ENCODE results near the gene PLCH1.

PLCH1 gene

GRCh38 chr3:155329513-155330048 is 415.3 kb downstream of the PLCH1 start:
- in situ Hi-C loops (cut with MboI; ENCODE audit: low pct_unique_long_range_greater_than_20kb, low sequenced_read_pairs, unreplicated experiment): loop anchor here (25.0 kb wide), 1 partner anchor 992 kb away; no protein-coding TSS in a partner anchor
- DNase-seq (ENCODE audit: low spot score): no peak
- TF ChIP-seq, protein P1, sequence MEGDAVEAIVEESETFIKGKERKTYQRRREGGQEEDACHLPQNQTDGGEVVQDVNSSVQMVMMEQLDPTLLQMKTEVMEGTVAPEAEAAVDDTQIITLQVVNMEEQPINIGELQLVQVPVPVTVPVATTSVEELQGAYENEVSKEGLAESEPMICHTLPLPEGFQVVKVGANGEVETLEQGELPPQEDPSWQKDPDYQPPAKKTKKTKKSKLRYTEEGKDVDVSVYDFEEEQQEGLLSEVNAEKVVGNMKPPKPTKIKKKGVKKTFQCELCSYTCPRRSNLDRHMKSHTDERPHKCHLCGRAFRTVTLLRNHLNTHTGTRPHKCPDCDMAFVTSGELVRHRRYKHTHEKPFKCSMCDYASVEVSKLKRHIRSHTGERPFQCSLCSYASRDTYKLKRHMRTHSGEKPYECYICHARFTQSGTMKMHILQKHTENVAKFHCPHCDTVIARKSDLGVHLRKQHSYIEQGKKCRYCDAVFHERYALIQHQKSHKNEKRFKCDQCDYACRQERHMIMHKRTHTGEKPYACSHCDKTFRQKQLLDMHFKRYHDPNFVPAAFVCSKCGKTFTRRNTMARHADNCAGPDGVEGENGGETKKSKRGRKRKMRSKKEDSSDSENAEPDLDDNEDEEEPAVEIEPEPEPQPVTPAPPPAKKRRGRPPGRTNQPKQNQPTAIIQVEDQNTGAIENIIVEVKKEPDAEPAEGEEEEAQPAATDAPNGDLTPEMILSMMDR (IDR thresholded peaks at IDR 0.05; ENCODE audit: extremely low read depth, insufficient read depth, missing control alignments): no peak

DNA sequence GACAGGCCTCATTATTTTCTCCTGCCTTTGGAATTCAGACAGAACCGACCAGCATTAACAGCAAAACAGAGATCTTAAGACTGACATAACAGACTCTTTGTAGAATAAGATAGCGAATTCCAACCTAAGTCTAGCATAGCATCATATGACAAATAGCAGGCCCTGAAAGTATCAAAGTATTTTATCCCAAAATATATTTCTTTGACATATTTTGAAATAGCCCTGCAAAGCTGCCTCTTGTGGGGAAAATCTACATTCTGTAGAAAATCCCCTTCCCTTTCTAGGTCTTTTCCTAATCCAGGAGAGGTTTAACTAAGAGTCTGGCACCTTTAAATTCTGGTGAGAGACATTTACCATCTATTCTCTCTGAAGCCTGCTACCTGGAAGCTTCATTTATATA is 417.0 kb downstream of the PLCH1 start:
- in situ Hi-C loops (cut with MboI; ENCODE audit: low pct_unique_long_range_greater_than_20kb, low sequenced_read_pairs, unreplicated experiment): loop anchor here (25.0 kb wide), 1 partner anchor 991 kb away; no protein-coding TSS in a partner anchor
- DNase-seq (ENCODE audit: low spot score): no peak
- TF ChIP-seq, protein P1 (IDR thresholded peaks at IDR 0.05; ENCODE audit: extremely low read depth, insufficient read depth, missing control alignments): no peak

GRCh38 chr3:155327430-155327829 is 417.4 kb downstream of the PLCH1 start:
- in situ Hi-C loops (cut with MboI; ENCODE audit: low pct_unique_long_range_greater_than_20kb, low sequenced_read_pairs, unreplicated experiment): loop anchor here (25.0 kb wide), 1 partner anchor 990 kb away; no protein-coding TSS in a partner anchor
- no peak for DNase-seq (ENCODE audit: low spot score)
- TF ChIP-seq, protein P1 (IDR thresholded peaks at IDR 0.05; ENCODE audit: extremely low read depth, insufficient read depth, missing control alignments): no peak

GRCh38 chr3:155326901-155327300 is 418.0 kb downstream of the PLCH1 start:
- in situ Hi-C loops (cut with MboI; ENCODE audit: low pct_unique_long_range_greater_than_20kb, low sequenced_read_pairs, unreplicated experiment): loop anchor here (25.0 kb wide), 1 partner anchor 990 kb away; no protein-coding TSS in a partner anchor
- TF ChIP-seq, protein P1 (IDR thresholded peaks at IDR 0.05; ENCODE audit: extremely low read depth, insufficient read depth, missing control alignments): no peak

DNA sequence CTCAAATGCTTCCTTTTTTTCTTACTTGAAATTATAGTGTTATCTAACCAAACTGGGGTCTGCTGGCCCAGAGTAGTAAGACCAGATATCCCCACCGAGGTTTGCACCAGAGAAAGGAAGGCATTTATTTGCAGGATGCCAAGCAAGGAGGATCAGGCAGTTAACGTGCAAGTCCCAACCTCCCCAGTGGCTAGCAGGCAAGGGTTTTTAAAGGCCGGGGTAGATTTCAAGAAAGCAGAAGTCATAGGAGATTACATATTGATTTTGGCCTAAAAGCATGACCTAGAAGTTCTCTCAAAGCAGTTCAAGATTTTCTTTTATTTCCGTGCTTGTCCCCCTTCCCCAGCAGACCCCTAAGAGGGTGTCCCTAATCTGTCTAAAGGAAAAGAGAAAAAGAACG is 418.6 kb downstream of the PLCH1 start:
- TF ChIP-seq, protein P1 (IDR thresholded peaks at IDR 0.05; ENCODE audit: extremely low read depth, insufficient read depth, missing control alignments): no peak
- no peak for DNase-seq (ENCODE audit: low spot score)
- in situ Hi-C loops (cut with MboI; ENCODE audit: low pct_unique_long_range_greater_than_20kb, low sequenced_read_pairs, unreplicated experiment): loop anchor here (25.0 kb wide), 1 partner anchor 989 kb away; no protein-coding TSS in a partner anchor

More at GRCh38 chr3:155326901-155327300, 418.0 kb downstream of the PLCH1 start:
- no peak for DNase-seq (ENCODE audit: low spot score)

Measured in GM13977 (cell line).